GM12878 (cell line): ENCODE results near the gene ST7. TPM values are rescaled to one million over a fixed set of nuclear protein-coding genes. Genes with fewer than 3 reads are reported as not detected.

Experiments used
- ATAC-seq: fragments of 200-7000 bp; cut with Tn5 transposase; 3 replicates; pipeline ENCODE4 v1.9.1; 2020; ENCODE audit warnings: mild to moderate bottlenecking, moderate library complexity
- BruUV-seq: library from RNA; stranded (reverse); fragments of 400-500 nt; replicated peaks from 2 replicates; lab custom pipeline; 2021; lab: Mats Ljungman, UMichigan
- CTCF ChIA-PET: fragments of 300-600 bp; sonication (Branson Sonifier 250); formaldehyde crosslinking; extraction: SDS; loops from one replicate; lab custom pipeline; 2021; ENCODE audit warnings: inconsistent platforms; lab: Yijun Ruan, JAX
- POLR2A ChIA-PET: fragments of 350-600 bp; formaldehyde crosslinking; extraction: SDS; loops from one replicate; lab custom pipeline; 2021; ENCODE audit warnings: inconsistent platforms; lab: Charles Lee
- RAD21 ChIA-PET: fragments of 300-600 bp; sonication (Branson Sonifier 250); formaldehyde crosslinking; loops from one replicate; lab custom pipeline; 2023; ENCODE audit warnings: antibody characterized with exemption; ENCODE audit not compliant: unreplicated experiment; lab: Charles Lee
- SMC1A ChIA-PET: fragments of 300-600 bp; sonication (Branson Sonifier 250); formaldehyde crosslinking; loops from one replicate; lab custom pipeline; 2023; ENCODE audit not compliant: unreplicated experiment, uncharacterized antibody; lab: Charles Lee
- DNase-seq: peaks from one replicate; pipeline ENCODE4 v3.0.0-alpha.2; 2011; ENCODE audit warnings: low read depth, low spot score
- FAIRE-seq: peaks from 3 replicates; lab custom pipeline; 2011; peaks lifted over from hg19 to GRCh38; lab: Jason Lieb, UNC
- H2AFZ ChIP-seq: 2 replicates; pipeline ENCODE4 v1.6.0; 2011; ENCODE audit warnings: low read depth, low read length, control low read depth; ENCODE audit not compliant: control insufficient read depth
- H3K27ac ChIP-seq: 2 replicates; pipeline ENCODE4 v1.5.1; 2011; ENCODE audit warnings: control low read depth; ENCODE audit not compliant: control insufficient read depth, insufficient read depth
- H3K27me3 ChIP-seq, 2 experiments: replicated peaks in 1 of 2; 2 replicates each; pipeline versions ENCODE4 v1.6.0 to v1.6.1; 2011; ENCODE audit warnings: low read length in 1 of 2; ENCODE audit not compliant: control insufficient read depth in 2 of 2, insufficient read depth in 2 of 2
- H3K36me3 ChIP-seq, 2 experiments: 2 replicates each; pipeline ENCODE4 v1.5.1; 2011; ENCODE audit warnings: low read length in 1 of 2; ENCODE audit not compliant: control insufficient read depth in 2 of 2, insufficient read depth in 2 of 2
- H3K4me1 ChIP-seq: 2 replicates; pipeline ENCODE4 v1.6.1; 2011; ENCODE audit warnings: mild to moderate bottlenecking, low read length, moderate library complexity, mixed read lengths; ENCODE audit not compliant: control insufficient read depth, insufficient read depth
- H3K4me2 ChIP-seq: 2 replicates; pipeline ENCODE4 v1.6.0; 2011; ENCODE audit warnings: control low read depth; ENCODE audit not compliant: control insufficient read depth, insufficient read depth
- H3K4me3 ChIP-seq: fragments of 200-600 bp; sonication (generic); 2 replicates; pipeline ENCODE4 v1.5.1; 2016
- H3K79me2 ChIP-seq: 2 replicates; pipeline ENCODE4 v1.6.0; 2011; ENCODE audit warnings: low read length; ENCODE audit not compliant: control insufficient read depth, insufficient read depth
- H3K9ac ChIP-seq: 2 replicates; pipeline ENCODE4 v1.8.0; 2011; ENCODE audit warnings: low read length, control low read depth, mixed read lengths; ENCODE audit not compliant: control insufficient read depth, insufficient read depth
- H3K9me3 ChIP-seq: replicated peaks from 3 replicates; pipeline ENCODE4 v1.5.1; 2011; ENCODE audit warnings: mild to moderate bottlenecking, low read length; ENCODE audit not compliant: control insufficient read depth, insufficient read depth
- H4K20me1 ChIP-seq: 2 replicates; pipeline ENCODE4 v1.6.0; 2011; ENCODE audit not compliant: control insufficient read depth, insufficient read depth
- ATF2 ChIP-seq: IDR thresholded peaks from 2 replicates; pipeline ENCODE4 v1.6.1; 2012; ENCODE audit warnings: low read length, inconsistent platforms
- BACH1 ChIP-seq: fragments of 450-650 bp; IDR thresholded peaks from 2 replicates; pipeline ENCODE4 v1.6.1; 2017; ENCODE audit warnings: mild to moderate bottlenecking, borderline replicate concordance
- BHLHE40 ChIP-seq, 2 experiments: fragments of 450-650 bp in 1 of 2; IDR thresholded peaks; 2 replicates each; pipeline ENCODE4 v1.6.1; 2011 to 2017; ENCODE audit warnings: low read depth in 2 of 2, borderline replicate concordance in 1 of 2, improper control_type of control experiment in 1 of 2, low read length in 1 of 2, mild to moderate bottlenecking in 1 of 2
- CBX5 ChIP-seq: sonication (generic); IDR thresholded peaks from 2 replicates; pipeline ENCODE4 v1.6.1; 2016; ENCODE audit warnings: low read depth, moderate library complexity, mild to moderate bottlenecking, inconsistent platforms
- FOS ChIP-seq: IDR thresholded peaks from 3 replicates; pipeline ENCODE4 v1.6.1; 2011; ENCODE audit warnings: borderline replicate concordance; ENCODE audit not compliant: insufficient read length; ENCODE audit errors: extremely low read depth
- HCFC1 ChIP-seq: fragments of 150-350 bp; IDR thresholded peaks from 2 replicates; pipeline ENCODE4 v1.6.1; 2014; ENCODE audit warnings: low read length
- REST ChIP-seq: IDR thresholded peaks from 2 replicates; pipeline ENCODE4 v1.6.1; 2012; ENCODE audit warnings: mild to moderate bottlenecking, low read depth, low read length
- SKIL ChIP-seq: fragments of 450-650 bp; IDR thresholded peaks from 2 replicates; pipeline ENCODE4 v1.6.1; 2017; ENCODE audit warnings: mild to moderate bottlenecking, low read depth, inconsistent platforms; ENCODE audit not compliant: poor library complexity, severe bottlenecking
- SPI1 ChIP-seq: IDR thresholded peaks from 2 replicates; pipeline ENCODE4 v1.6.1; 2011; ENCODE audit warnings: low read depth, mild to moderate bottlenecking, low read length, moderate library complexity, borderline replicate concordance; ENCODE audit not compliant: insufficient read depth
- TCF3 ChIP-seq: IDR thresholded peaks from 2 replicates; pipeline ENCODE4 v1.6.1; 2012; ENCODE audit warnings: low read depth, mild to moderate bottlenecking, low read length, borderline replicate concordance; ENCODE audit not compliant: insufficient read depth
- WRNIP1 ChIP-seq: IDR thresholded peaks from 2 replicates; pipeline ENCODE4 v1.6.1; 2011; ENCODE audit warnings: low read depth, low read length, improper control_type of control experiment, borderline replicate concordance
- YBX1 ChIP-seq: fragments of 450-650 bp; IDR thresholded peaks from 2 replicates; pipeline ENCODE4 v1.6.1; 2016; ENCODE audit warnings: antibody characterized with exemption
- WGBS: methylation state at CpG from one replicate; pipeline ENCODE4 v1.1.6; 2016; ENCODE audit warnings: low lambda C conversion rate; ENCODE audit not compliant: insufficient replicate concordance, insufficient coverage; ENCODE audit errors: missing lambda C conversion rate; 5-methylcytosine and 5-hydroxymethylcytosine counted together
- in situ Hi-C: fragments of 300-500 bp; cut with MboI; formaldehyde crosslinking; loops from 9 replicates; pipeline ENCODE4 v1.14.3; 2018; ENCODE audit warnings: mixed read lengths
- intact Hi-C: fragments of 100-400 bp; cut with micrococcal nuclease; formaldehyde crosslinking; loops from one replicate; pipeline ENCODE4 v1.14.2; 2022; ENCODE audit not compliant: unreplicated experiment
- polyA plus RNA-seq, 11 experiments: library from polyadenylated mRNA; depleted of rRNA in 4 of 11; unstranded in 6 of 11; stranded (reverse) in 5 of 11; fragments of >200 nt; fragmentation: Nextera tagmentation in 4 of 11; fragmentation: Illumina TruSeq in 1 of 11; extraction: Ambion mirVana in 4 of 11; extraction: Trizol in 1 of 11; gene quantifications; 1 replicate in 1 of 11; 2 replicates in 10 of 11; pipeline versions ENCODE4 v1.2.1 to v1.2.3, GENCODE V29; 2011 to 2016; ENCODE audit warnings: inconsistent platforms in 2 of 11, missing spikeins in 2 of 11, low read depth in 1 of 11
- total RNA-seq, 4 experiments: library from RNA; depleted of rRNA in 3 of 4; stranded (reverse); fragments of >200 nt in 3 of 4; fragmentation: Illumina TruSeq in 1 of 4; extraction: Trizol in 1 of 4; gene quantifications; 2 replicates each; pipeline versions ENCODE4 v1.2.1 to v1.2.3, GENCODE V29; 2013 to 2021
- TF ChIP-seq, protein P1 (sequence below): fragments of 450-650 bp; IDR thresholded peaks from 2 replicates; pipeline ENCODE4 v1.6.1; 2014; ENCODE audit warnings: mild to moderate bottlenecking

ST7 gene
- total and polyA plus RNA-seq, 10 of the 15 experiments (the other 5 are each of a cell fraction or from before 2014, with no cell fraction given) = 27.7 to 76.4 (median 53.6) TPM

- intact Hi-C loops = no loop called here
- no peak overlapping the region for H3K9ac ChIP-seq
- in situ Hi-C loops = no loop called here
- H3K36me3 ChIP-seq = peaks cover 2 to 3% of the 10 kb centered on the region in 2 experiments
- TF ChIP-seq SKIL = no peak
- TF ChIP-seq BACH1 = no peak
- TF ChIP-seq YBX1 = no peak
- TF ChIP-seq TCF3 = no peak
- TF ChIP-seq REST = no peak
- TF ChIP-seq HCFC1 = no peak
- TF ChIP-seq BHLHE40 (IDR thresholded peaks at IDR 0.05; ENCODE audit: borderline replicate concordance in 1 of 2, low read depth in 2 of 2, low read length in 1 of 2) = no peak
- TF ChIP-seq WRNIP1 = no peak
- TF ChIP-seq, protein P1, sequence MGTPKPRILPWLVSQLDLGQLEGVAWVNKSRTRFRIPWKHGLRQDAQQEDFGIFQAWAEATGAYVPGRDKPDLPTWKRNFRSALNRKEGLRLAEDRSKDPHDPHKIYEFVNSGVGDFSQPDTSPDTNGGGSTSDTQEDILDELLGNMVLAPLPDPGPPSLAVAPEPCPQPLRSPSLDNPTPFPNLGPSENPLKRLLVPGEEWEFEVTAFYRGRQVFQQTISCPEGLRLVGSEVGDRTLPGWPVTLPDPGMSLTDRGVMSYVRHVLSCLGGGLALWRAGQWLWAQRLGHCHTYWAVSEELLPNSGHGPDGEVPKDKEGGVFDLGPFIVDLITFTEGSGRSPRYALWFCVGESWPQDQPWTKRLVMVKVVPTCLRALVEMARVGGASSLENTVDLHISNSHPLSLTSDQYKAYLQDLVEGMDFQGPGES = no peak
- no peak for TF ChIP-seq ATF2
- no peak for TF ChIP-seq FOS
- TF ChIP-seq CBX5 = no peak
- no peak for TF ChIP-seq SPI1
- TF ChIP-seq, all 136 proteins: peak for 0
- no peaks in the 10 kb centered on the region for H3K9me3 ChIP-seq
- ChIA-PET SMC1A (interaction anchor here (0.5 to 2.5 kb wide), 3 partner anchors 10 to 952 kb away, joined by 4 to 15 read pairs (median 5); no protein-coding TSS in a partner anchor), POLR2A (no interaction called here), CTCF (interaction anchor here (1.8 kb wide), 1 partner anchor 10 kb away, joined by 11 read pairs; no protein-coding TSS in a partner anchor), RAD21 (interaction anchor here (0.5 to 1.0 kb wide), 2 partner anchors 9 to 680 kb away, joined by 3 read pairs; no protein-coding TSS in a partner anchor)
- no peak for ATAC-seq
- no peaks in the 10 kb centered on the region for H3K79me2 ChIP-seq
- no peak for FAIRE-seq
- WGBS = 100% methylated on average over 1 of the region's 1 CpG
- no peaks in the 10 kb centered on the region for H4K20me1 ChIP-seq
- no peak overlapping the region for H3K4me2 ChIP-seq
- H2AFZ ChIP-seq = no peak overlapping the region
- DNase-seq = no peak
- no peak overlapping the region for H3K27ac ChIP-seq
- BruUV-seq = no TSS peak
- H3K4me3 ChIP-seq = no peak overlapping the region
- no peaks in the 10 kb centered on the region for H3K27me3 ChIP-seq
- H3K4me1 ChIP-seq = no peaks in the 10 kb centered on the region
Measured at GRCh38 chr7:117203205-117203604, 249.9 kb downstream of the ST7 start.
